ACHN (cell line): Measurements from ENCODE around the gene PLA2G4D.

Source experiments
- DNase-seq: peaks from one replicate; pipeline ENCODE4 v3.0.0-alpha.2; 2015
- in situ Hi-C: cut with HindIII; loops from 2 replicates; pipeline ENCODE4 v1.10.0; 2017; ENCODE audit warnings: low sequenced_read_pairs, low pct_ligation_motif_present, low pct_unique_long_range_greater_than_20kb

PLA2G4D gene

DNA sequence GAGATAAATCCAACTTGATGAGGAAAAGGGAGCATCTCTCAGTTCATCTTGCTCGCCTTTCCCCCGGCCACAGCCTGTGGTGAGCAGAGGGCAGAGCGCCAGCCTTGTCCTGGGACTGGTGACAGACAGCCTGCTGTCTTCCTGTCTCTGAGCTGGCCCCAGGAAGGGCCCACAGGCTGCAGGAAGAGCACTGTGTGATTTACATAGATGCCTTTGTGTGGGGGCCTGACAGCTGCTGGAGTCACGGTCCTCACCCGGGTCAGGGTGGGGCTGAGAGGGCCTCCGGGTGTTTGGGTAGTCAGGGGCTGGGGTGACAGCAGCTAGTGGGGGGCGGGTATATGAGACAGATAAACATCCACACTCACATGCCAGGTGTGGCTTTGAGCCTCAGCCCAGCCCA, 29.3 kb downstream of the PLA2G4D start:
- in situ Hi-C loops: no loop called here
- no peak for DNase-seq

DNA sequence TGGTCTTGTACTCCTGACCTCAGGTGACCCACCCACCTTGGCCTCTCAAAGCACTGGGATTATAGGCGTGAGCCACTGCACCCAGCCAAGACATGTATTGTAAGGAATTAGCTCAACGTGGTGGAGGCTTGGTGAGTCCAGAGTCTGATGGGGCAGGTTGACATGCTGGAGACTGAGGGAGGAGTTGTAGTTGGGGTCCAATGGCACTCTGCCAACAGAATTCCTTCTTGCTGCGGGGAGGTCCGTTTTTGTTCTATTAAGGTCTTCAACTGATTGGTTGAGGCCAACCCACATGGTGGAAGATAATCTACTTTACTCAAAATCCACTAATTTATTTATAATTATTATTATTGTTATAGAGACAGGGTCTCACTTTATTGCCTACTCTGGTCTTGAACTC, 30.1 kb downstream of the PLA2G4D start:
- in situ Hi-C loops: no loop called here

DNA sequence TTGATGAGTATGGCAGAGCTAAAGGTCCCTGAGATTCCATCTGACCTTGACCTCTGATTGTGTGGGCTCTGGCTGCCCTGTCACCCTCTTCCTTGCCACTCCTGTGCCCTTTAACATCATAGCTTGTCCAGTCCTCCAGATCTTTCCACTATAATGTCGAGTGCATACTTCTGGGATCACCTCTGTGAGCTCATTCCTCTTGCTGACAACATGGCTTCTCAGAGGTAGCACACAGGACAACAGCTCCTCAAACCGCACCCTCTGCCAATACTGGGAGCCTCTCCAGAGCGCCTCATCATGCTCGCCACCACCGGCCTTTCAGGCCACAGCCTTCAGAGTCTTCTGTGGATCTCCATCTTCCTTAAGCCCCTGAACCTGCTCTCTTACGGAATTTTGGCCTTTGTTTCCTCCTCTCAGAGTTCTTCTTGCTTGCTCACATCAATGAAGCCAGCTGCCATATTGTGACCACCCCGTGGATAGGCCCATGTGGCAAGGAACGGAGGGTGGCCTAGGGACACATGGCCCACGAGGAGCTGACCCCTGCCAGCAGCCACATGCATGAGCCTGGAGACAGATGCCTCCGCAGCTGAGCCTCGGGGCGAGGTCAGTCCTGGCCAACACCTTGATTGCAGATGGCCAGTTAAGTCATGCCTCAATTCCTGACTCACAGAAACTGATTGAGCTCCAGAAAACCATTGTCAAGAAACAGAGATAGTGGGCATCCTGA, 31.1 kb downstream of the PLA2G4D start:
- no peak for DNase-seq
- in situ Hi-C loops: no loop called here

More for the DNA sequence above, 30.1 kb downstream of the PLA2G4D start:
- DNase-seq: no peak

DNA sequence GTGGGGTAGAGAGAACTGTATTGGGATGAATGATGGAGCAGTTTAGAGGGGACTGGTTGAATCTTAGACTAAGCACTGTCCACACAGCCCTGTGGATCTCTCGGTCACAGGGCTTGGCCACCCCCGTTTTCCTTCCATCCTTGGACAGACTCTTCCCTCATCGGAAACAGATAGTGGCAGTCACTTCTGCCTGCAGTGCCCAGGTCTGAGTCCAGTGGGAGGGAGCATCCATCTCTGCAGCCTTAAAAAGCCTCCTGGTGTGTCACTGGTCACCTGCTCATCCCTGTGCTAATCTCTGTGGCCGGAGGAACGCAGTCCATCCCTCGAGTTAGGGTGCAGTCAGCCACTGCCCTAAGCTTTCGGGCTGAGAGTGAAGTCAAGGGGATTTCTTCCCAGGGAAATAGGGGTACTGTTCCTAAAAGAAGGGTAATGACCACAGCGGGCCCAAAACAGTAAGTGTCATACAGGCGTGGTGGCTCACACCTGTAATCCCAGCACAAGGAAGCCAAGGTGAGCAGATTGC, 32.0 kb downstream of the PLA2G4D start:
- in situ Hi-C loops: no loop called here
- no peak for DNase-seq

- DNase-seq: no peak
- in situ Hi-C loops: no loop called here
Observed at GRCh38 chr15:42060797-42061196, 33.6 kb downstream of the PLA2G4D start.

- in situ Hi-C loops: no loop called here
- DNase-seq: no peak
Observed at GRCh38 chr15:42060477-42060763, 33.9 kb downstream of the PLA2G4D start.

DNA sequence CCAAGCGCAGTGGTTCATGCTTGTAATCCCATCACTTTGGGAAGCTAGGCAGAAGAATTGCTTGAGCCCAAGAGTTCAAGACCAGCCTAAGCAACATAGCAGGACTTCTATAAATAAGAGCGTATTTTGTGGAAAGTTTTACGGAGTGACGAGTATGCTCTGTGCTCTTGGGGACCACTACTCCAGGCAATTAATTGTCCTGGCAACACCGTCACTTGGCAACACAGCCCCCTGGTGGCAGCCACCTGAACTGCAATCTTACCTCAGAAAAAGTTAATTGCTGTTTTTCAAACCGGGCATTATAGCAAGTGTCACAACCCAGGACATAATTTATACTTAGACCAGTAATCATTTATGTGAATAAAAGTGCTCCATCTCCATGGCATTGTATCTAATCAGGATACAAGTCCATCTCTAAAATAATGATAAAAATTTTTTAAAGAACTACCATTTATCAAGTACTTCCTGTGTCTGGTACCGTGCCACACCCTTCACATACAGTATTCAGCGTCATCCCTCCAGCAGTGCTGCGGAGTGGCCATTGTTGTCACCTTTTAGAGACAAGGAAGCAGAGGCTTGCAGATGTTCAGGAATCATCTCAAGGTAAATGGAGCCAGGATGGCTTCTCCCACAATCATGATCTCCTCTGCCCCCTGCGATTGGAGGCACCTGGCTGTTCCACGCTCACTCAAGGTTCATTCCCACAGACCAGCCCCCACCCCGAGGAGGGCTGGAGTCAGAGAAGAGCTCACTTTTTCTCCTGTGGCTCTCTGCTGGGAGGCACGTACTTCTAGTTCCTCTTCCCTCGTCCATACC, 34.5 kb downstream of the PLA2G4D start:
- in situ Hi-C loops: no loop called here
- DNase-seq: peak; percentile 43

- in situ Hi-C loops: no loop called here
- DNase-seq: no peak
Observed at GRCh38 chr15:42058791-42059190, 35.6 kb downstream of the PLA2G4D start.

GRCh38 chr15:42057799-42058646, 36.3 kb downstream of the PLA2G4D start:
- no peak for DNase-seq
- in situ Hi-C loops: no loop called here

GRCh38 chr15:42056934-42057798, 37.2 kb downstream of the PLA2G4D start:
- DNase-seq: peak; percentile 80
- in situ Hi-C loops: no loop called here

GRCh38 chr15:42053914-42054313, 40.4 kb downstream of the PLA2G4D start:
- in situ Hi-C loops: no loop called here

DNA sequence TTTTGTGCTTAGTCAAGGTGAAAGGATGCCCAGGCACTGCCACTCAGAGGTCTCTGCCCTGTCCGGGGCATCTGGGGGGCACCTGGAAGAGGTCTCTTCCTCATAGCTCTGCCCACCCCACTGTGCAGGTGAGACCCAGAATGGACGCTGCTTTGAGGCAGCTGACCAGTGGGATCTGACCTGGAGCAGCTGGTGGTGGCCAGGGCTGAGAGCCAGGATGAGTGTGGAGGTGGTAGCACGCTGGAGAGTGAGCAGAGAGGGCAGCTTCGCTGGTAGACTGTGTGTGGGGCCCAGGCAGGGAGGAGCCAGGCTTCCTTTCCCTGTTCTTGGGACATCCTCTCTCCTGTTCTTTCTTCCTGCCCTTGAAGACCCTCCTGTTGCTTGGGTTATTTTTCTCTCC, 41.4 kb downstream of the PLA2G4D start:
- in situ Hi-C loops: no loop called here
- no peak for DNase-seq

More at GRCh38 chr15:42053914-42054313, 40.4 kb downstream of the PLA2G4D start:
- DNase-seq: no peak

DNA sequence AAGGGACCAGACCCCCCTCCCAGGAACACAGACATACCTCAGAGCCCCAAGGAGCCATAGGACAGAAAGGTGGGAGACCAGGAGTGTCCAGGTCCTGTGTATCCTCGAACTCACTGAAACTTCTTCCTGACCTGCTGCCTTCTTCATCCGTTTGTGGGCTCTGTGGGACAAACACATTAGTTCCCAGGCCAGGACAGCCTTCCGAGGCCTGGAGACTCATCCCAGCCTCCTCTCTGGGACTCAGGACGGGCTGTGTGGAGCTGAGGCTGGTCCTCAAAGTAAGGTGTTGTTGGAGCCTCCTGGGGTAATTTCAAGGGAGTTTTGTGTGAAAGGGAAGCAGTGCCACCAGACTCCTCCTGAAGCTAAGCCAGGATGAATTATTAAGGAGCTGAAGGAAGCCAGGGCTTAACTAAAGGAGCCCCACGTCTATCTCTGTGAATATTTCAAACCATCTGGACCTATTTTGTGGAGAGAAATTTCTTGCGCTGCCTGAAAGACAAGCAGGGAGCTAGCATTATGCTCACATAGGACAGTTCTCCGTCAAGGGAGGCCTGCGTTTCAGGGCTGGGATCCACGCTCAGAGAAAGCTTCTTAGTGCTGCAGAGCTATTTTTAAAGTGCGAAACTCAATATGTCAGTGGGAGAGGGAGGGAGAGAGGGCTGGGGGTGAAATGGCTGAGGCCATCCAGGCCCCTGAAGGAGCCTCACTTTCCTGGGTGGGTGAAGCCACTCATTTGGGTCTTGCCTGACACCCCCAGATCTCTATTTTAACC, 43.7 kb downstream of the PLA2G4D start:
- DNase-seq: no peak

GRCh38 chr15:42048821-42049200, 45.6 kb downstream of the PLA2G4D start:
- in situ Hi-C loops: no loop called here
- no peak for DNase-seq

More for the DNA sequence above, 43.7 kb downstream of the PLA2G4D start:
- in situ Hi-C loops: no loop called here

DNA sequence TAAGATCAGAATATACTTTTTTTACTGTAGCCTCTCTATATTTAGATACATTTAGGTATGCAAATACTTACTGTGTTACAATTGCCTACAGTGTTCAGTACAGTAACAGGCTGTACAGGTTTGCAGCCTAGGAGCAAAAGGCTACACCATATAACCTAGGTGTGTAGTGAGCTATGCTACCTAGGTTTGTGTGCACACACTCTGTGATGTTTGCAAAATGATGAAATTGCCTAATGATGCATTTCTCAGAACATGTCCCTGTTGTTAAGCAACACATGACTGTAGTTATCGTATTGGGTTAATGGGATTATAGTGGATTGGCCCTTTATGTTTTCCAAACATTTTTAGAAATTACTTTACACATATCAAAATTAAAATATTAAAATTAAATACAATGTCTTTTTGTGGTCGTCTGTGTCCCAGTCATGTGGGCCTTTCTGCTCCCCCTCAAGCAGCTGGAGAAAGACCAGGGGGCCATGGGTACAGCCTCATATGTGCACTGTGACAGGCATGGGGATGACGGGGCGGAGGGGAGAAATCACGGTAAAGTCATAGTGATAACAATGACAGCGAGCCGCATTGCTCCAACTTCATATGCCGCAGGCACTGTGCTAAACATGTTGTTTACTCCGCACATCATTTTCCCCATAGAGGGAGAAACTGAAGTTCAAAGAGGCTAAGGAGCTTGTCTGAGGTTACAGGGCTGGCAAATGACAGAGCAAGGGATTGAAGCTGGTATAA, 46.1 kb downstream of the PLA2G4D start:
- DNase-seq: no peak
- in situ Hi-C loops: no loop called here

DNA sequence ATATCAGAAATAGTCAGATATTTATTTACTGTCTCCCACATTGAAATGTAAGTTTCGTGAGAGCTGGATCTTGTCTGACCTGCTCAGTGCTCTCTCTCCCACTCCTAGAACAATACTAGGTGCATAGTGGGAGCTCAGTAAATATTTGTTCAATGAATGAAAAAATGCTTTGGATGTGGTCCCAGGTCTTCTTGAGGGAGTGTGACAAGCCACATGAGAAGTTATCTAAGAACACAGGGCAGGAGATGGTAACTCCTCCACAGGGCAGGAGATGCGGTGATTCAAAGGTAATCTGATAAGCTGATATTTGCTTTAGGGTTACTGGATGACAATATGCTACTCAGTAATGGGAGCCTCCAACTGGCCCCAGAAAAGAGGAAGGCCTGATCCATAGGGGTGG, 47.8 kb downstream of the PLA2G4D start:
- no peak for DNase-seq
- in situ Hi-C loops: no loop called here

DNA sequence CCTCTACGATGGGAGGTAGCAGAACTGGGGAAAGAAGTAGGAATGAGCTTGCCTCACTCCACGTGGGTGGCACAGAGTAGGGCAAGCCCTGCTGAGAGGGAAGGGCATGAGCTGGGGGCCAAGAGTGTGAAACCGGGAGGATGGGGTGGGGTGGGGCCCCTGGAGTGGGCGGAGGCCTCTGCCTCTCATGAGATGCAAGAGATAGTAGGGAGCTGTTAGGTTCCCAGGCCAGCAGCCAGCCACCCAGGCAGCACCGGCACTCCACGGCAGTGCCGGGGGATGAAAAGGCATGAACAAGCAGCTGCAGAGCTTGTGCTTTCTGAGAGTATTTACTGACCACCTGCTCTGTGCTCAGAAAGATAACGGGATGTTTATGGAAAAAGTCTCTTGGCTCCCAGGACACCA, 49.1 kb downstream of the PLA2G4D start:
- in situ Hi-C loops: no loop called here
- no peak for DNase-seq
